WTC11 (cell line): ENCODE data around the gene ALAS1. TPM values are rescaled to one million over a fixed set of nuclear protein-coding genes. Genes with fewer than 3 reads are reported as not detected.

Experiments used
- ATAC-seq: fragments of 200-7000 bp; cut with Tn5 transposase; 2 replicates; pipeline ENCODE4 v1.10.0; 2021; ENCODE audit warnings: mild to moderate bottlenecking, moderate library complexity
- CTCF ChIA-PET: fragments of 300-600 bp; sonication (Branson Sonifier 250); formaldehyde crosslinking; loops from one replicate; lab custom pipeline; 2021; ENCODE audit warnings: antibody characterized with exemption; lab: Charles Lee
- POLR2A ChIA-PET: fragments of 350-600 bp; sonication (Branson Sonifier 250); formaldehyde crosslinking; loops from one replicate; lab custom pipeline; 2021; ENCODE audit warnings: antibody characterized with exemption; lab: Charles Lee
- DNase-seq: peaks from one replicate; pipeline ENCODE4 v3.0.0; 2021; ENCODE audit warnings: low spot score
- H3K27ac Mint-ChIP-seq: 2 replicates; pipeline ENCODE4 v1.8.0; 2021; ENCODE audit warnings: mixed read lengths
- H3K27me3 Mint-ChIP-seq: 2 replicates; pipeline ENCODE4 v1.8.0; 2021; ENCODE audit warnings: low read depth, mild to moderate bottlenecking, moderate library complexity, mixed read lengths
- H3K36me3 Mint-ChIP-seq: 2 replicates; pipeline ENCODE4 v1.8.0; 2021; ENCODE audit warnings: mixed read lengths
- H3K4me1 Mint-ChIP-seq: 2 replicates; pipeline ENCODE4 v1.8.0; 2022; ENCODE audit warnings: mixed read lengths
- H3K4me3 Mint-ChIP-seq: 2 replicates; pipeline ENCODE4 v1.8.0; 2021; ENCODE audit warnings: mild to moderate bottlenecking, moderate library complexity, mixed read lengths
- H3K9me3 Mint-ChIP-seq: 2 replicates; pipeline ENCODE4 v1.8.0; 2021; ENCODE audit warnings: mixed read lengths
- AFF4 ChIP-seq: sonication (generic); formaldehyde crosslinking; IDR thresholded peaks from 2 replicates; pipeline ENCODE4 v1.8.1; 2023; ENCODE audit warnings: mild to moderate bottlenecking, missing genetic modification reagents, borderline replicate concordance
- ATF6 ChIP-seq: sonication (generic); formaldehyde crosslinking; IDR thresholded peaks from 2 replicates; pipeline ENCODE4 v1.8.1; 2023; ENCODE audit warnings: mild to moderate bottlenecking, missing genetic modification reagents
- CREB1 ChIP-seq: sonication (generic); formaldehyde crosslinking; IDR thresholded peaks from 2 replicates; pipeline ENCODE4 v1.8.0; 2023; ENCODE audit warnings: mild to moderate bottlenecking, missing genetic modification reagents
- CTCF ChIP-seq: fragments of 200-600 bp; IDR thresholded peaks from 2 replicates; pipeline ENCODE4 v1.8.0; 2022; ENCODE audit warnings: antibody characterized with exemption
- E2F4 ChIP-seq: sonication (generic); formaldehyde crosslinking; IDR thresholded peaks from 2 replicates; pipeline ENCODE4 v1.8.1; 2022; ENCODE audit warnings: low read depth, mild to moderate bottlenecking, moderate library complexity, missing genetic modification reagents, borderline replicate concordance
- GABPB1 ChIP-seq: sonication (generic); formaldehyde crosslinking; IDR thresholded peaks from 2 replicates; pipeline ENCODE4 v1.8.1; 2023; ENCODE audit warnings: mild to moderate bottlenecking, missing genetic modification reagents
- HMGXB4 ChIP-seq: sonication (generic); formaldehyde crosslinking; IDR thresholded peaks from 2 replicates; pipeline ENCODE4 v1.8.1; 2023; ENCODE audit warnings: mild to moderate bottlenecking, moderate library complexity, missing genetic modification reagents
- JAZF1 ChIP-seq: fragments of 250-450 bp; sonication (Bioruptor Pico); IDR thresholded peaks from 2 replicates; pipeline ENCODE4 v1.9.0; 2021; ENCODE audit warnings: moderate library complexity, mild to moderate bottlenecking, inconsistent platforms
- JUN ChIP-seq: sonication (generic); formaldehyde crosslinking; IDR thresholded peaks from 2 replicates; pipeline ENCODE4 v1.8.0; 2023; ENCODE audit warnings: mild to moderate bottlenecking, missing genetic modification reagents
- KAT7 ChIP-seq: sonication (generic); formaldehyde crosslinking; IDR thresholded peaks from 2 replicates; pipeline ENCODE4 v1.8.1; 2023; ENCODE audit warnings: missing genetic modification reagents, mild to moderate bottlenecking, borderline replicate concordance
- MAX ChIP-seq: sonication (generic); formaldehyde crosslinking; IDR thresholded peaks from 2 replicates; pipeline ENCODE4 v1.8.0; 2022; ENCODE audit warnings: mild to moderate bottlenecking, missing genetic modification reagents
- MXD4 ChIP-seq: fragments of 250-450 bp; sonication (Bioruptor Pico); IDR thresholded peaks from 2 replicates; pipeline ENCODE4 v1.8.0; 2021; ENCODE audit warnings: mild to moderate bottlenecking, moderate library complexity, borderline replicate concordance
- MYBL2 ChIP-seq: sonication (generic); formaldehyde crosslinking; IDR thresholded peaks from 2 replicates; pipeline ENCODE4 v1.8.1; 2023; ENCODE audit warnings: mild to moderate bottlenecking, moderate library complexity, missing genetic modification reagents
- NFATC4 ChIP-seq: fragments of 250-450 bp; sonication (Bioruptor Pico); IDR thresholded peaks from 2 replicates; pipeline ENCODE4 v1.9.0; 2021; ENCODE audit warnings: mild to moderate bottlenecking
- OVOL2 ChIP-seq: fragments of 250-450 bp; sonication (Bioruptor Pico); IDR thresholded peaks from 2 replicates; pipeline ENCODE4 v1.9.0; 2021; ENCODE audit warnings: mild to moderate bottlenecking, borderline replicate concordance
- STAT6 ChIP-seq: sonication (generic); formaldehyde crosslinking; conservative IDR thresholded peaks from 2 replicates; pipeline ENCODE4 v1.8.1; 2023; ENCODE audit warnings: mild to moderate bottlenecking, low read depth, missing genetic modification reagents, moderate library complexity
- TCF7 ChIP-seq: sonication (generic); formaldehyde crosslinking; IDR thresholded peaks from 2 replicates; pipeline ENCODE4 v1.8.0; 2022; ENCODE audit warnings: mild to moderate bottlenecking, low read depth, missing genetic modification reagents, moderate library complexity
- TEAD1 ChIP-seq: sonication (generic); formaldehyde crosslinking; IDR thresholded peaks from 2 replicates; pipeline ENCODE4 v1.8.0; 2022; ENCODE audit warnings: mild to moderate bottlenecking, missing genetic modification reagents
- ZBTB21 ChIP-seq: sonication (generic); formaldehyde crosslinking; IDR thresholded peaks from 2 replicates; pipeline ENCODE4 v1.8.1; 2023; ENCODE audit warnings: mild to moderate bottlenecking, missing genetic modification reagents, borderline replicate concordance
- ZMAT4 ChIP-seq: fragments of 250-450 bp; sonication (Bioruptor Pico); IDR thresholded peaks from 2 replicates; pipeline ENCODE4 v1.9.0; 2021; ENCODE audit warnings: mild to moderate bottlenecking
- total RNA-seq: library from RNA; stranded (reverse); gene quantifications from 3 replicates; pipeline ENCODE4 v1.2.3, GENCODE V29; 2021

The ALAS1 gene
- total RNA-seq, 1 experiment from 2014 or later: 39.1 TPM

GRCh38 chr3:52154135-52155094 lies 43.5 kb upstream of the ALAS1 start, which contains the start of gene POC1A (continued):
- TF ChIP-seq E2F4 (CRISPR knock-in tag) (peak; percentile 91), ATF6 (CRISPR knock-in tag) (no peak), HMGXB4 (CRISPR knock-in tag) (peak; percentile 57; the same call in 1 of the 2 replicates), TCF7 (peak; percentile 58; the same call in 1 of the 2 replicates), CREB1 (CRISPR knock-in tag) (0 out of 2 replicates have a peak, but pooled peaks have one; percentile 12), MYBL2 (peak; percentile 80; the same call in 1 of the 2 replicates), JAZF1 (no peak), MAX (CRISPR knock-in tag) (peak; percentile 92), GABPB1 (peak; percentile 97), ZMAT4 (no peak), ZBTB21 (CRISPR knock-in tag) (0 out of 2 replicates have a peak, but pooled peaks have one; percentile 52), TEAD1 (CRISPR knock-in tag) (peak; percentile 96; the same call in 1 of the 2 replicates)

GRCh38 chr3:52155912-52156311 lies 42.0 kb upstream of the ALAS1 start:
- ATAC-seq (no peak), DNase-seq (no peak)
- peaks cover 33% of the 10 kb centered on the region for H3K4me1 Mint-ChIP-seq
- H3K36me3 Mint-ChIP-seq: no peaks in the 10 kb centered on the region
- H3K4me3 Mint-ChIP-seq: peak overlapping the region; percentile 43; the same call in 1 of the 2 replicates
- ChIA-PET CTCF (interaction anchor here (0.6 to 1.3 kb wide), 4 partner anchors 11 to 437 kb away, joined by 3 to 6 read pairs (median 3); no protein-coding TSS in a partner anchor), POLR2A (no interaction called here)
- no peaks in the 10 kb centered on the region for H3K9me3 Mint-ChIP-seq
- H3K27me3 Mint-ChIP-seq: no peaks in the 10 kb centered on the region
- H3K27ac Mint-ChIP-seq: peak overlapping the region; percentile 41; the same call in 1 of the 2 replicates
- TF ChIP-seq TCF7: no peak
- TF ChIP-seq OVOL2 (CRISPR knock-in tag): no peak
- no peak for TF ChIP-seq AFF4 (CRISPR knock-in tag)
- TF ChIP-seq KAT7: no peak
- no peak for TF ChIP-seq NFATC4 (CRISPR knock-in tag)
- no peak for TF ChIP-seq STAT6
- TF ChIP-seq CTCF: no peak
- no peak for TF ChIP-seq JUN (CRISPR knock-in tag)
- TF ChIP-seq MXD4 (CRISPR knock-in tag): no peak
